ENCODE data around the gene HAGH. TPM values are rescaled to one million over a fixed set of nuclear protein-coding genes. Genes with fewer than 3 reads are reported as not detected.

HAGH gene
- total and polyA plus RNA-seq, 9 of the 15 experiments (the other 6 are each of a cell fraction or from before 2014, with no cell fraction given): 0.46 to 35.1 (median 16.8) TPM

GRCh38 chr16:1771864-1772361 is 54.7 kb downstream of the HAGH start:
- in situ Hi-C loops (cut with MboI) (no loop called here), intact Hi-C loops (cut with micrococcal nuclease) (no loop called here)
- Histone ChIP-seq H3K9ac (ENCODE audit: insufficient read depth in 1 of 2, low read depth in 2 of 2, low read length in 2 of 2) (peak overlapping the region; percentile 93 to 95), H3K79me2 (ENCODE audit: control insufficient read depth, insufficient read depth, low read length) (peaks cover 51% of the 10 kb centered on the region), H3K36me3 (ENCODE audit: control insufficient read depth, insufficient read depth, low read length) (peaks cover 69% of the 10 kb centered on the region; the same call in 2 of the 3 replicates), H3K27me3 (ENCODE audit: control insufficient read depth in 2 of 2, insufficient read depth in 2 of 2, low read length in 2 of 2) (no peaks in the 10 kb centered on the region), H3K4me1 (replicated peaks in 1 of 2; ENCODE audit: control insufficient read depth in 2 of 2, insufficient read depth in 2 of 2, low read length in 2 of 2) (peaks cover 20 to 97% of the 10 kb centered on the region in 2 experiments; a peak in 4 of 5 replicates), H3K27ac (ENCODE audit: extremely low read depth, low read depth, low read length) (peak overlapping the region; percentile 96), H3K9me1 (ENCODE audit: control insufficient read depth, insufficient read depth, low read length) (peaks cover 2% of the 10 kb centered on the region), H3K4me3 (peak overlapping the region; percentile 96), H4K20me1 (replicated peaks; ENCODE audit: control insufficient read depth, insufficient read depth, low read length) (peaks cover 8% of the 10 kb centered on the region; the same call in 1 of the 2 replicates), H3K9me3 (replicated peaks; ENCODE audit: control insufficient read depth, insufficient read depth, low read depth, low read length) (no peaks in the 10 kb centered on the region), H3K4me2 (ENCODE audit: insufficient read depth, low read length) (peak overlapping the region; percentile 98), H2AFZ (ENCODE audit: low read depth, low read length) (no peak overlapping the region; the same call in 1 of the 2 replicates)
- under 1% methylated on average over 20 of the region's 22 CpGs for WGBS (ENCODE audit: insufficient coverage, low coverage, missing lambda C conversion rate)
- TSS peak; percentile 91 for BruUV-seq (replicated peaks)
- no peak for DNase-seq (ENCODE audit: extremely low read depth in 1 of 4, low spot score in 3 of 4)
- no peak for ATAC-seq
- peak; percentile 64 for FAIRE-seq
- POLR2A ChIA-PET: interaction anchor here (0.6 to 4.3 kb wide), 10 partner anchors 8 to 393 kb away, joined by 3 to 35 read pairs (median 4); partner anchors contain the start of genes FAHD1, HAGH, NUBP2 and RPS2
- CTCF ChIA-PET (ENCODE audit: low intra/inter-chr PET ratio): interaction anchor here (2.6 kb wide), 1 partner anchor 158 kb away, joined by 8 read pairs; no protein-coding TSS in a partner anchor
- no peak for TF ChIP-seq SP1 (CRISPR knock-in tag; IDR thresholded peaks at IDR 0.05)
- TF ChIP-seq CREB1 (IDR thresholded peaks at IDR 0.05): no peak
- peak; percentile 41; the same call in 1 of the 2 replicates for TF ChIP-seq CREB1 (CRISPR knock-in tag; IDR thresholded peaks at IDR 0.05)
- no peak for TF ChIP-seq CBFA2T2 (conservative IDR thresholded peaks at IDR 0.05)
- peak in 1 of 2 experiments; percentile 16 for TF ChIP-seq E2F6 (IDR thresholded peaks at IDR 0.05; ENCODE audit: borderline replicate concordance in 1 of 2, extremely low read depth in 1 of 2, insufficient read depth in 1 of 2, insufficient read length in 1 of 2, low read depth in 1 of 2, low read length in 1 of 2, poor library complexity in 1 of 2, severe bottlenecking in 1 of 2)
- TF ChIP-seq THAP7 (CRISPR knock-in tag; IDR thresholded peaks at IDR 0.05): no peak
- TF ChIP-seq RFX7 (CRISPR knock-in tag; IDR thresholded peaks at IDR 0.05): no peak
- 0 out of 2 replicates have a peak, but pooled peaks have one; percentile 14 for TF ChIP-seq SPI1 (IDR thresholded peaks at IDR 0.05; ENCODE audit: borderline replicate concordance, low read depth, low read length)
- TF ChIP-seq DNMT1 (IDR thresholded peaks at IDR 0.05): no peak
- TF ChIP-seq, protein P1, sequence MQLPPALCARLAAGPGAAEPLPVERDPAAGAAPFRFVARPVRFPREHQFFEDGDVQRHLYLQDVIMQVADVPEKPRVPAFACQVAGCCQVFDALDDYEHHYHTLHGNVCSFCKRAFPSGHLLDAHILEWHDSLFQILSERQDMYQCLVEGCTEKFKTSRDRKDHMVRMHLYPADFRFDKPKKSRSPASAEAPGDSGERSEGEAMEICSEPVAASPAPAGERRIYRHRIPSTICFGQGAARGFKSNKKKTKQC (CRISPR knock-in tag; IDR thresholded peaks at IDR 0.05): peak; percentile 51; the same call in 1 of the 2 replicates
- no peak for TF ChIP-seq GABPA (tag; conservative IDR thresholded peaks at IDR 0.05; ENCODE audit: low read depth)
- no peak for TF ChIP-seq MYNN (IDR thresholded peaks at IDR 0.05)
- TF ChIP-seq MYNN (CRISPR knock-in tag; IDR thresholded peaks at IDR 0.05): no peak
- no peak for TF ChIP-seq ZNF696 (CRISPR knock-in tag; conservative IDR thresholded peaks at IDR 0.05)
- TF ChIP-seq ZNF766 (CRISPR knock-in tag; conservative IDR thresholded peaks at IDR 0.05): no peak
- no peak for TF ChIP-seq ZBED1 (IDR thresholded peaks at IDR 0.05)
- TF ChIP-seq KDM4B (IDR thresholded peaks at IDR 0.05; ENCODE audit: borderline replicate concordance in 2 of 2, low read depth in 1 of 2): no peak; a peak in 1 of 4 replicates
- TF ChIP-seq MXI1 (IDR thresholded peaks at IDR 0.05; ENCODE audit: low read depth, low read length): 0 out of 2 replicates have a peak, but pooled peaks have one; percentile 17
- no peak for TF ChIP-seq GTF2A2 (tag; IDR thresholded peaks at IDR 0.05)
- TF ChIP-seq ESRRA (IDR thresholded peaks at IDR 0.05; ENCODE audit: borderline replicate concordance, low read depth): no peak
- TF ChIP-seq, protein P2, sequence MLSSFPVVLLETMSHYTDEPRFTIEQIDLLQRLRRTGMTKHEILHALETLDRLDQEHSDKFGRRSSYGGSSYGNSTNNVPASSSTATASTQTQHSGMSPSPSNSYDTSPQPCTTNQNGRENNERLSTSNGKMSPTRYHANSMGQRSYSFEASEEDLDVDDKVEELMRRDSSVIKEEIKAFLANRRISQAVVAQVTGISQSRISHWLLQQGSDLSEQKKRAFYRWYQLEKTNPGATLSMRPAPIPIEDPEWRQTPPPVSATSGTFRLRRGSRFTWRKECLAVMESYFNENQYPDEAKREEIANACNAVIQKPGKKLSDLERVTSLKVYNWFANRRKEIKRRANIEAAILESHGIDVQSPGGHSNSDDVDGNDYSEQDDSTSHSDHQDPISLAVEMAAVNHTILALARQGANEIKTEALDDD (IDR thresholded peaks at IDR 0.05): no peak

Data from K562 (cell line).